ENCODE results near the gene ROCK2.

ROCK2 gene

GRCh38 chr2:11305958-11306357 is 38.5 kb downstream of the ROCK2 start:
- no peak for DNase-seq

- DNase-seq = no peak
Measured at GRCh38 chr2:11305338-11305737, 39.1 kb downstream of the ROCK2 start.

GRCh38 chr2:11304476-11304875 is 40.0 kb downstream of the ROCK2 start:
- no peak for DNase-seq

- no peak for DNase-seq
Measured at GRCh38 chr2:11303290-11304013, 41.0 kb downstream of the ROCK2 start.

GRCh38 chr2:11299439-11299838 is 45.0 kb downstream of the ROCK2 start:
- DNase-seq = no peak

- DNase-seq = no peak
Measured at GRCh38 chr2:11298592-11298991, 45.8 kb downstream of the ROCK2 start.

- no peak for DNase-seq
Measured at GRCh38 chr2:11296401-11296800, 48.0 kb downstream of the ROCK2 start.

GRCh38 chr2:11292464-11293255 is 51.8 kb downstream of the ROCK2 start:
- DNase-seq = no peak

GRCh38 chr2:11290713-11291112 is 53.7 kb downstream of the ROCK2 start:
- DNase-seq = no peak

- DNase-seq = no peak
Measured at GRCh38 chr2:11290211-11290610, 54.2 kb downstream of the ROCK2 start.

- DNase-seq = no peak
Measured at GRCh38 chr2:11288431-11288830, 56.0 kb downstream of the ROCK2 start.

GRCh38 chr2:11286749-11287148 is 57.7 kb downstream of the ROCK2 start:
- no peak for DNase-seq

GRCh38 chr2:11286323-11286722 is 58.1 kb downstream of the ROCK2 start:
- DNase-seq = no peak

- no peak for DNase-seq
Measured at GRCh38 chr2:11285499-11285898, 58.9 kb downstream of the ROCK2 start.

GRCh38 chr2:11281186-11281585 is 63.2 kb downstream of the ROCK2 start:
- DNase-seq = no peak

GRCh38 chr2:11280713-11281112 is 63.7 kb downstream of the ROCK2 start:
- no peak for DNase-seq

GRCh38 chr2:11279398-11279797 is 65.0 kb downstream of the ROCK2 start:
- DNase-seq = no peak

GRCh38 chr2:11278219-11278618 is 66.2 kb downstream of the ROCK2 start:
- DNase-seq = no peak

- no peak for DNase-seq
Measured at GRCh38 chr2:11275910-11276309, 68.5 kb downstream of the ROCK2 start.

- DNase-seq = no peak
Measured at GRCh38 chr2:11270891-11271290, 73.5 kb downstream of the ROCK2 start.

- DNase-seq = no peak
Measured at GRCh38 chr2:11267931-11268330, 76.5 kb downstream of the ROCK2 start.

- no peak for DNase-seq
Measured at GRCh38 chr2:11264818-11265217, 79.6 kb downstream of the ROCK2 start.

GRCh38 chr2:11264007-11264406 is 80.4 kb downstream of the ROCK2 start:
- no peak for DNase-seq

- DNase-seq = no peak
Measured at GRCh38 chr2:11263177-11263576, 81.3 kb downstream of the ROCK2 start.

Data from NCI-H2081 (cell line).